ENCODE results near the gene C20orf202.
"Not testable (repeated sequence)": the region's sequence is repeated elsewhere in the genome, so short reads cannot be mapped to it uniquely, and the experiment has no call there.

DNA sequence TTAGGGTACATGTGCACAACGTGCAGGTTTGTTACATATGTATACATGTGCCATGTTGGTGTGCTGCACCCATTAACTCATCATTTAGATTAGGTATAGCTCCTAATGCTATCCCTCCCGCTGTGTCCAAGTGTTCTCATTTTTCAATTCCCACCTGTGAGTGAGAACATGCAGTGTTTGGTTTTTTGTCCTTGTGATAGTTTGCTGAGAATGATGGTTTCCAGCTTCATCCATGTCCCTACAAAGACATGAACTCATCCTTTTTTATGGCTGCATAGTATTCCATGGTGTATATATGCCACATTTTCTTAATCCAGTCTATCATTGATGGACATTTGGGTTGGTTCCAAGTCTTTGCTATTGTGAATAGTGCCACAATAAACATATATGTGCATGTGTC lies 47.0 kb downstream of the C20orf202 start:
- TF ChIP-seq, protein P1, sequence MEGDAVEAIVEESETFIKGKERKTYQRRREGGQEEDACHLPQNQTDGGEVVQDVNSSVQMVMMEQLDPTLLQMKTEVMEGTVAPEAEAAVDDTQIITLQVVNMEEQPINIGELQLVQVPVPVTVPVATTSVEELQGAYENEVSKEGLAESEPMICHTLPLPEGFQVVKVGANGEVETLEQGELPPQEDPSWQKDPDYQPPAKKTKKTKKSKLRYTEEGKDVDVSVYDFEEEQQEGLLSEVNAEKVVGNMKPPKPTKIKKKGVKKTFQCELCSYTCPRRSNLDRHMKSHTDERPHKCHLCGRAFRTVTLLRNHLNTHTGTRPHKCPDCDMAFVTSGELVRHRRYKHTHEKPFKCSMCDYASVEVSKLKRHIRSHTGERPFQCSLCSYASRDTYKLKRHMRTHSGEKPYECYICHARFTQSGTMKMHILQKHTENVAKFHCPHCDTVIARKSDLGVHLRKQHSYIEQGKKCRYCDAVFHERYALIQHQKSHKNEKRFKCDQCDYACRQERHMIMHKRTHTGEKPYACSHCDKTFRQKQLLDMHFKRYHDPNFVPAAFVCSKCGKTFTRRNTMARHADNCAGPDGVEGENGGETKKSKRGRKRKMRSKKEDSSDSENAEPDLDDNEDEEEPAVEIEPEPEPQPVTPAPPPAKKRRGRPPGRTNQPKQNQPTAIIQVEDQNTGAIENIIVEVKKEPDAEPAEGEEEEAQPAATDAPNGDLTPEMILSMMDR (conservative IDR thresholded peaks at IDR 0.05), result not testable (repeated sequence)
- not testable (repeated sequence) for TF ChIP-seq ZFX (IDR thresholded peaks at IDR 0.05)
